PC-3 (cell line): ENCODE measurements around the gene HRG. TPM values are rescaled to one million over a fixed set of nuclear protein-coding genes. Genes with fewer than 3 reads are reported as not detected.

Source experiments
- ATAC-seq: fragments of 200-7000 bp; cut with Tn5 transposase; 2 replicates; pipeline ENCODE4 v1.9.1; 2020; ENCODE audit warnings: mild to moderate bottlenecking, moderate library complexity
- Bru-seq: library from RNA; stranded (reverse); fragments of 400-500 nt; gene quantifications from one replicate; lab custom pipeline; 2021; lab: Mats Ljungman, UMichigan
- BruChase-seq, 2 experiments: library from RNA; stranded (reverse); fragments of 400-500 nt; gene quantifications; one replicate each; lab custom pipeline; 2021; lab: Mats Ljungman, UMichigan
- BruUV-seq: library from RNA; stranded (reverse); fragments of 400-500 nt; replicated peaks from 2 replicates; lab custom pipeline; 2021; lab: Mats Ljungman, UMichigan
- CTCF ChIA-PET: fragments of 300-600 bp; sonication (Branson Sonifier 250); formaldehyde crosslinking; loops from one replicate; lab custom pipeline; 2022; ENCODE audit warnings: antibody characterized with exemption; lab: Charles Lee
- POLR2A ChIA-PET: fragments of 300-600 bp; sonication (Branson Sonifier 250); formaldehyde crosslinking; loops from one replicate; lab custom pipeline; 2022; ENCODE audit warnings: antibody characterized with exemption; ENCODE audit not compliant: unreplicated experiment; lab: Charles Lee
- DNase-seq: peaks from one replicate; pipeline ENCODE4 v3.0.0-alpha.2; 2015
- H2AFZ ChIP-seq: fragments of 300-600 bp; sonication (generic); 2 replicates; pipeline ENCODE4 v1.6.0; 2016; ENCODE audit warnings: antibody characterized with exemption, low read length
- H3F3A ChIP-seq: fragments of 300-600 bp; sonication (generic); one replicate; pipeline ENCODE4 v1.6.0; 2017; ENCODE audit warnings: antibody characterized with exemption, low read length, control low read depth, mild to moderate bottlenecking; ENCODE audit not compliant: unreplicated experiment
- H3K27ac ChIP-seq: fragments of 300-600 bp; sonication (generic); 2 replicates; pipeline ENCODE4 v1.5.1; 2016; ENCODE audit warnings: mild to moderate bottlenecking, low read length
- H3K27me3 ChIP-seq: fragments of 300-600 bp; sonication (generic); 2 replicates; pipeline ENCODE4 v1.6.1; 2016; ENCODE audit warnings: low read length, mixed read lengths
- H3K36me3 ChIP-seq: fragments of 300-600 bp; sonication (generic); 2 replicates; pipeline ENCODE4 v1.6.1; 2016; ENCODE audit warnings: low read depth, mixed run types, low read length, mixed read lengths
- H3K4me1 ChIP-seq: fragments of 300-600 bp; sonication (generic); 2 replicates; pipeline ENCODE4 v1.5.1; 2016; ENCODE audit warnings: low read length; ENCODE audit not compliant: insufficient read depth
- H3K4me2 ChIP-seq: fragments of 300-600 bp; sonication (generic); 2 replicates; pipeline ENCODE4 v1.6.0; 2016; ENCODE audit warnings: low read length
- H3K4me3 ChIP-seq: fragments of 300-600 bp; sonication (generic); 2 replicates; pipeline ENCODE4 v1.5.1; 2016; ENCODE audit warnings: mild to moderate bottlenecking, low read length, mixed read lengths
- H3K79me2 ChIP-seq: fragments of 300-600 bp; sonication (generic); 2 replicates; pipeline ENCODE4 v1.6.1; 2017; ENCODE audit warnings: low read length, mixed read lengths
- H3K9ac ChIP-seq: fragments of 300-600 bp; sonication (generic); 2 replicates; pipeline ENCODE4 v1.6.0; 2016; ENCODE audit warnings: mild to moderate bottlenecking, low read length
- H3K9me2 ChIP-seq: fragments of 300-600 bp; sonication (generic); replicated peaks from 2 replicates; pipeline ENCODE4 v1.6.1; 2016; ENCODE audit warnings: mixed run types, low read length, mixed read lengths
- H3K9me3 ChIP-seq: fragments of 300-600 bp; sonication (generic); 2 replicates; pipeline ENCODE4 v1.6.1; 2016; ENCODE audit warnings: low read length, mixed read lengths
- H4K20me1 ChIP-seq: fragments of 300-600 bp; sonication (generic); 2 replicates; pipeline ENCODE4 v1.6.1; 2016; ENCODE audit warnings: low read length, mixed read lengths
- EZH2 ChIP-seq: fragments of 300-600 bp; sonication (generic); IDR thresholded peaks from one replicate; pipeline ENCODE4 v1.6.1; 2017; ENCODE audit warnings: antibody characterized with exemption, mild to moderate bottlenecking, low read length; ENCODE audit not compliant: unreplicated experiment
- EZH2phosphoT487 ChIP-seq: fragments of 300-600 bp; sonication (generic); IDR thresholded peaks from 2 replicates; pipeline ENCODE4 v1.6.1; 2018; ENCODE audit warnings: mild to moderate bottlenecking, antibody characterized with exemption, low read length, borderline replicate concordance
- intact Hi-C: fragments of 100-400 bp; cut with micrococcal nuclease; formaldehyde crosslinking; loops from 2 replicates; pipeline ENCODE4 v1.9.0; 2023
- long read RNA-seq: library from polyadenylated mRNA; unstranded; transcript quantifications from one replicate; pipeline ENCODE4 v2.0.0, GENCODE V29; 2021; ENCODE audit not compliant: unreplicated experiment
- total RNA-seq: library from RNA; depleted of rRNA; stranded (reverse); fragments of >200 nt; gene quantifications from 2 replicates; pipeline ENCODE4 v1.2.3, GENCODE V29; 2014; rRNA removed
- TF ChIP-seq, protein P1 (sequence below): fragments of 300-600 bp; sonication (generic); conservative IDR thresholded peaks from 2 replicates; pipeline ENCODE4 v1.5.1; 2017; ENCODE audit warnings: antibody characterized with exemption, low read depth, mild to moderate bottlenecking, low read length

HRG gene
- total RNA-seq (not detected in 2 replicates), Bru-seq, nascent RNA (not detected), BruChase-seq, experiment 1, labeled RNA remaining after a 6-hour chase (percentile 12 among the genes with signal in this experiment), BruChase-seq, experiment 2, labeled RNA remaining after a 2-hour chase (percentile 9 among the genes with signal in this experiment)
- long read RNA-seq: 0 reads

- Histone ChIP-seq H3K79me2 (no peaks in the 10 kb centered on the region), H3K4me3 (no peak within 1 kb of the TSS), H3K4me1 (peaks cover 12% of the 10 kb centered on the region), H2AFZ (no peak within 1 kb of the TSS), H3K27me3 (peaks cover 7% of the 10 kb centered on the region; the same call in 1 of the 2 replicates), H3K27ac (no peak within 1 kb of the TSS), H3K4me2 (no peak within 1 kb of the TSS), H3K36me3 (no peaks in the 10 kb centered on the region), H3K9me2 (no peaks in the 10 kb centered on the region), H4K20me1 (no peaks in the 10 kb centered on the region), H3K9me3 (no peaks in the 10 kb centered on the region), H3F3A (no peaks in the 10 kb centered on the region), H3K9ac (no peak within 1 kb of the TSS)
- intact Hi-C loops: no loop called here
- BruUV-seq: no TSS peak
- TF ChIP-seq, protein P1, sequence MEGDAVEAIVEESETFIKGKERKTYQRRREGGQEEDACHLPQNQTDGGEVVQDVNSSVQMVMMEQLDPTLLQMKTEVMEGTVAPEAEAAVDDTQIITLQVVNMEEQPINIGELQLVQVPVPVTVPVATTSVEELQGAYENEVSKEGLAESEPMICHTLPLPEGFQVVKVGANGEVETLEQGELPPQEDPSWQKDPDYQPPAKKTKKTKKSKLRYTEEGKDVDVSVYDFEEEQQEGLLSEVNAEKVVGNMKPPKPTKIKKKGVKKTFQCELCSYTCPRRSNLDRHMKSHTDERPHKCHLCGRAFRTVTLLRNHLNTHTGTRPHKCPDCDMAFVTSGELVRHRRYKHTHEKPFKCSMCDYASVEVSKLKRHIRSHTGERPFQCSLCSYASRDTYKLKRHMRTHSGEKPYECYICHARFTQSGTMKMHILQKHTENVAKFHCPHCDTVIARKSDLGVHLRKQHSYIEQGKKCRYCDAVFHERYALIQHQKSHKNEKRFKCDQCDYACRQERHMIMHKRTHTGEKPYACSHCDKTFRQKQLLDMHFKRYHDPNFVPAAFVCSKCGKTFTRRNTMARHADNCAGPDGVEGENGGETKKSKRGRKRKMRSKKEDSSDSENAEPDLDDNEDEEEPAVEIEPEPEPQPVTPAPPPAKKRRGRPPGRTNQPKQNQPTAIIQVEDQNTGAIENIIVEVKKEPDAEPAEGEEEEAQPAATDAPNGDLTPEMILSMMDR: no peak
- TF ChIP-seq EZH2 (no peak), EZH2phosphoT487 (no peak)
- ChIA-PET CTCF (no interaction called here), POLR2A (no interaction called here)
- DNase-seq (no peak), ATAC-seq (no peak)
These were observed at the start of gene HRG for GRCh38 chr3:186665625-186666188. Gene HRG, plus strand, starts transcription at chr3:186666014. Its CDS starts 18 bp downstream, at chr3:186666032.

- Histone ChIP-seq H3K27ac (no peak overlapping the region; the same call in 1 of the 2 replicates), H3K4me3 (no peak overlapping the region), H3K27me3 (no peaks in the 10 kb centered on the region), H3K36me3 (no peaks in the 10 kb centered on the region), H2AFZ (no peak overlapping the region), H3K9ac (no peak overlapping the region), H3K79me2 (no peaks in the 10 kb centered on the region), H3K9me3 (no peaks in the 10 kb centered on the region), H3F3A (no peaks in the 10 kb centered on the region), H4K20me1 (no peaks in the 10 kb centered on the region), H3K9me2 (no peaks in the 10 kb centered on the region), H3K4me1 (peaks cover 16% of the 10 kb centered on the region), H3K4me2 (peak overlapping the region; percentile 36)
- ChIA-PET CTCF (interaction anchor here (1.2 to 1.6 kb wide), 4 partner anchors 46 to 205 kb away, joined by 7 to 10 read pairs (median 8); partner anchors contain the start of gene DNAJB11), POLR2A (interaction anchor here (0.5 to 1.0 kb wide), 3 partner anchors 46 to 211 kb away, joined by 4 to 7 read pairs (median 5); partner anchors contain the start of gene DNAJB11)
- no TSS peak for BruUV-seq
- DNase-seq: no peak
- TF ChIP-seq EZH2 (no peak), EZH2phosphoT487 (no peak)
- TF ChIP-seq, protein P1: no peak
- intact Hi-C loops: loop anchor here (2.0 kb wide), 1 partner anchor 75 kb away; no protein-coding TSS in a partner anchor
- no peak for ATAC-seq
These were observed 49.6 kb upstream of the HRG start for GRCh38 chr3:186616299-186616617.
